Central memory CD8-positive, alpha-beta T cell (primary cell): ENCODE measurements around the gene GNB1.
"Not testable (repeated sequence)": the region's sequence is repeated elsewhere in the genome, so short reads cannot be mapped to it uniquely, and the experiment has no call there.

ENCODE experiments used
- ATAC-seq: fragments of 150-1000 bp; cut with Tn5 transposase; replicated peaks from 2 replicates; pipeline ENCODE4 v1.10.0; 2022; ENCODE audit warnings: mild to moderate bottlenecking, moderate FRiP score, moderate number of reproducible peaks; ENCODE audit not compliant: poor library complexity, severe bottlenecking; ENCODE audit errors: extremely low read depth
- DNase-seq, 2 donors: peaks; one replicate each; pipeline ENCODE4 v3.0.0; 2021; ENCODE audit warnings: low spot score in 2 of 2
- H3K27ac Mint-ChIP-seq: one replicate; pipeline ENCODE4 v1.8.0; 2022; ENCODE audit warnings: low read depth, mild to moderate bottlenecking, moderate library complexity, mixed read lengths
- H3K27me3 Mint-ChIP-seq: one replicate; pipeline ENCODE4 v1.8.0; 2022; ENCODE audit warnings: mixed read lengths
- H3K36me3 Mint-ChIP-seq: one replicate; pipeline ENCODE4 v1.8.0; 2022; ENCODE audit warnings: mild to moderate bottlenecking, moderate library complexity, mixed read lengths; ENCODE audit not compliant: insufficient read depth
- H3K4me1 Mint-ChIP-seq: one replicate; pipeline ENCODE4 v1.8.0; 2022; ENCODE audit warnings: mixed read lengths
- H3K4me3 Mint-ChIP-seq: one replicate; pipeline ENCODE4 v1.8.0; 2022; ENCODE audit warnings: mild to moderate bottlenecking, moderate library complexity, mixed read lengths
- H3K9me3 Mint-ChIP-seq: one replicate; pipeline ENCODE4 v1.8.0; 2022; ENCODE audit warnings: mixed read lengths

GNB1 gene

DNA sequence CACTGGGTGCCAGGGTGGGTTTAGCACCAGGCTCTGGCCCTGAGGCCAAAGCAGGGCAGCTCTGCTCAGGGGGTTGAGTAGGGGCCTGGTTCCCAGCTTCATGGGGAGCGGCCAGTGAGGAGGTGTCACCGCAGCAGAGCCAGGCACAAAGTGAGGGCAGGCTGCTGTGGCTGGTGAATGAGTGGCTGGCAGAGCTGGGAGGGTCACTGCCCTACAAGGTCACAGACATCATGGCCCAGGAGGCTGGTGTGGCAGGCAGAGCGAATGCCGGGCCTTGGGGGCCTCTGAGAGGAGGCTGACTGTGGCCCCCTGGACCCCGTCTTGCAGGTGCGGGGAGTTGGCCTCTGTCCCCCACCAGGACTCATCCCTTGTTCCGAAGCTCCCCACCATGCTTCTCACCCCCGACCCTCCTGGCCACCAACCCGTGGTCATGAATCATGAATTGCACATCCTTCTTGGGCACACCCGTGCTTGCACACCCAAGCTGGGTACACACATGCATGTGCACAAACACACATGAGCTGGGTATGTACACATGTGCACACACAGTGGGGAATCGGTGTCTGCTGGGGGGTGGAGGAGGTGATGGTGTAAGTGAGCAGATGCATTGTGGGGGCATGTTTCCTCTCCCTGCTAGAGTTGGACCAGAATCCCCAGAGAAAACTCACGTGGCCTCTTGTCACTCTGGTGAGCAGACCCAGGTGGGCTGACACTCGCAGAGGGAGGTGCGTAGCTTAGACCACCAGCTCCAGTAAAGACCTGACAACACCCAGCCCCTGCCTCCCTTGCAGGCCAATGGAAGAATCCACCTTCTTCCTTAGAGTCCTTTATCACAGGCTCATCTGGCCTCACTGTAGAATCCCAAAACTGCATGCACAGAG, 4.8 kb upstream of the GNB1 start:
- Mint-ChIP-seq H3K36me3 (peaks cover 8% of the 10 kb centered on the region), H3K27ac (no peak overlapping the region), H3K27me3 (peaks cover 14% of the 10 kb centered on the region), H3K4me1 (peaks cover 32% of the 10 kb centered on the region), H3K9me3 (no peaks in the 10 kb centered on the region), H3K4me3 (no peak overlapping the region)
- no peak for DNase-seq
- no peak for ATAC-seq

DNA sequence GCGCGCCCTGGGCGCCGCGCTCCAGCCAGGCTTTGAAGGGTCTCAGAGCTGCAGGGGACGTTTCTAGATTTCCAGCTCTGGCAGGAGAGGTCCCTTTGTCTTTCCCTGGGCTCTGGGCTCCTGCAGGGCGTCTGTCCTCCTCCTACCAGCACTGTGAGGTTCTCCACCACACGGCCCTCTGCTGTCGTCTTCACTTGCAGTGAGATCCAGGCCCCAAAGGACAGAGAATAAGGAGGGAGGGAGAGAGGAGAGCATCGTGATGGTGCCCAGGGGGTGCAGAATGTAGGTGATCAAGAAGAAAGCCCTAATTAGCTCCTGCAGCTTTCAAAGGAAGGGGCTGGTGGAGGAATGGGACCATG, 4.2 kb upstream of the GNB1 start:
- peaks cover 10% of the 10 kb centered on the region for H3K36me3 Mint-ChIP-seq
- H3K27me3 Mint-ChIP-seq, result peaks cover 14% of the 10 kb centered on the region
- DNase-seq, result no peak
- ATAC-seq, result no peak
- peak overlapping the region; percentile 43 for H3K4me3 Mint-ChIP-seq
- no peak overlapping the region for H3K27ac Mint-ChIP-seq
- H3K4me1 Mint-ChIP-seq, result peaks cover 32% of the 10 kb centered on the region
- H3K9me3 Mint-ChIP-seq, result no peaks in the 10 kb centered on the region

DNA sequence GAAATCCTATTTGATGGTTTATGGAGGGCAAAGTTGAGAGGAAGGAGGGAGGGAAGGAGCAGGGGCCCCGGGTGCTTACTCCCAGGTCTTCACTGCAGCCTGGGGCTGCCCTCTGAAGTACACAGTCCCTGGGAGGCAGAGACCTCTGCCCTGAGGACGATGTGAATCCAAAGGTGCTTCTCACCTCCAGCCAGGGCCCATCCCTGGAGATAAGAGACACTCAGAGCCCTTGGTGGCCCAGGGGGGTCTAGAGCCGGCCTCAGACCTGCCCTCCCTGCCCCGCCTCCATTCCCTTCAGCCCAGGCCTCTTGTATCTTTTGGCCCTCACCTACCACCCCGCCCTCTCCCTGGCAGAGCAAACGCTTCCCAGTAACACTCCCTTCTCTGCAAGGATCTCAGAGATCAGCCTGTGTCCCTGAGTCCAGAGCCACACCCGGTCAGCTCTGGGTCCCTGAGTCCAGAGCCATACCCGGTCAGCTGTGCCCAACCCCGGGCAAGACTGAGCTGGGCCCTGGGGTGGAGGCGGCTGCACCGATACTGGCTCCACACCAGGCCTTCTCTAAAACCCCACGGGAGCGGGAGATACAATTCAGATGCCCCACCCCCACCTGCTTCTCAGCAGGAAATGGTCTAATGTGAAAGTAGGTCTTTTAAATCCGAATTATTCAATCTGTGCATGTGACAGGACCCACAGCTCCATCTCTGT, 3.6 kb upstream of the GNB1 start:
- no peak for ATAC-seq
- Mint-ChIP-seq H3K9me3 (no peaks in the 10 kb centered on the region), H3K4me1 (peaks cover 32% of the 10 kb centered on the region), H3K4me3 (peak overlapping the region; percentile 43), H3K36me3 (peaks cover 10% of the 10 kb centered on the region), H3K27ac (no peak overlapping the region), H3K27me3 (peaks cover 14% of the 10 kb centered on the region)
- DNase-seq, result no peak

DNA sequence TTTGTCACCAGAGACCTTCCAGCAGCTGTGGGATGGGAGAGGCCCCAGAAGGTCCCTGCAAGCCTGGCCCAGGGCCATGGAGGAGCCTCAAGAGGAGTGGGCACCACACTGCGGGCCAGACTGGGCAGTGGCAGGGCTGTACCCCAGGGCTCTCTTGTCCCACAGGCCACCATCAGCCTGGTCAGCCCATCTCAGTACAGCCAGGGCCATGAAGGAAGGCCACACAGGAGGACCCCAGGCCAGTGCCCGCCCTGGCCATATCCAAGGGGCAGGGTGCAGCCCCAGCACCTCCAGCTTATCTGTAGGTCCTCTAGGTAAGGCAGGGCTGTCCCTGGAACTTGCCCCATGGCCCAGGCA, 3.1 kb upstream of the GNB1 start:
- Mint-ChIP-seq H3K27me3 (peaks cover 14% of the 10 kb centered on the region), H3K4me1 (peaks cover 36% of the 10 kb centered on the region), H3K27ac (no peak overlapping the region)

DNA sequence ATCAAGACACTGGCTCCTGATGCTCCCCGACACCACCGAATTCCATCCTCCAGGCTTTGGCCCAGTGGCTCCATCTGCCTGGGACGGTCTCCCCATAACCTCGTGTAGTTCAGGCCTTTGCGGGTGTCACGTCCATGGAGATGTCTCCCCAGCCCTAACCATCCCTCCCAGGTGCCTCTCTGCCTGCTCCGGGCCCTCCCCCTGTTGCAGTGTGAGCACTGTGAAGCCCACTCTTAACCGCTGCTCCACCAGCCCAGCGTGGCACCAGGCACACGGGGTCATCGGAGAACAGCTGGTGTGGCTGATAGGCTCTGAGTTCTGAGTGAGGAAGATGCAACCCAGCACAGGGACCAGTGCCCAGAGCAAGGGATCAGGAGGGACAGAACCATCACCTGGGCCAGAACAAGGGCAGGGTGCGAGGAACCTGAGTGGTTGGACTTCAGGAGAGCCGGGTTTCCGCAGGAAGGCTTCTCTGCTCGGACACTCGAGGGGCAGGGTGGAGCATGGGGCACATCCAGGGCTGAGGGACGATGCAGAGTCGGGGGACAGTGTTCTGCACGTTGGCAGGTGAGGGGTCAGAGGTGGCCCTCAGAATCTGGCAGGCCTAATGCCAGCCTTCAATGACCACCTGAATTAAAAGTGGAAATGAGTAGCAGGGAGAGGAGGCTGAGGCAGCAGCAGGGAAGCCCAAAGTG, 2.6 kb upstream of the GNB1 start:
- Mint-ChIP-seq H3K27ac (peak overlapping the region; percentile 98), H3K27me3 (peaks cover 14% of the 10 kb centered on the region), H3K4me1 (peaks cover 42% of the 10 kb centered on the region), H3K9me3 (no peaks in the 10 kb centered on the region), H3K36me3 (peaks cover 16% of the 10 kb centered on the region), H3K4me3 (peak overlapping the region; percentile 98)
- no peak for ATAC-seq
- no peak for DNase-seq

More for the DNA sequence above, 3.1 kb upstream of the GNB1 start:
- Mint-ChIP-seq H3K9me3 (no peaks in the 10 kb centered on the region), H3K4me3 (peak overlapping the region; percentile 98), H3K36me3 (peaks cover 13% of the 10 kb centered on the region)
- ATAC-seq (no peak), DNase-seq (no peak)

DNA sequence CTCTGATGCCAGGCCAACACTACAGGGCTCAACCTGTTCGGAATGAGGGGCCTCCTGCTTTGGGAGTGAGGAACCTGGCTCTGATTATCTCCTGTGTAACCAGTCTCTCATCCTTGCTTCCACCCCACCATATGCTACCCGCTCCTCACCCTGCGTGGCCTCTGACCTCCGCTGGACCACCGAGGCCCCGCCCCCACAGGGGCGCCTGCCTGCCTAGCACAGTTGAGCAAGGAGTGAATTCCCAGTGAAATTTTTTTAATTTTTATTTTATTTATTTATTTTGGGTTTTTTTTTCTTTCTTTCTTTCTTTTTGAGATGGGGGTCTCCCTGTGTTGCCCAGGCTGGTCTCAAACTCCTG, 1.9 kb upstream of the GNB1 start:
- H3K4me3 Mint-ChIP-seq, result peak overlapping the region; percentile 98
- H3K9me3 Mint-ChIP-seq, result no peaks in the 10 kb centered on the region
- H3K4me1 Mint-ChIP-seq, result peaks cover 49% of the 10 kb centered on the region
- H3K36me3 Mint-ChIP-seq, result peaks cover 16% of the 10 kb centered on the region
- DNase-seq (no peak), ATAC-seq (no peak)
- peak overlapping the region; percentile 98 for H3K27ac Mint-ChIP-seq
- H3K27me3 Mint-ChIP-seq, result peaks cover 14% of the 10 kb centered on the region

DNA sequence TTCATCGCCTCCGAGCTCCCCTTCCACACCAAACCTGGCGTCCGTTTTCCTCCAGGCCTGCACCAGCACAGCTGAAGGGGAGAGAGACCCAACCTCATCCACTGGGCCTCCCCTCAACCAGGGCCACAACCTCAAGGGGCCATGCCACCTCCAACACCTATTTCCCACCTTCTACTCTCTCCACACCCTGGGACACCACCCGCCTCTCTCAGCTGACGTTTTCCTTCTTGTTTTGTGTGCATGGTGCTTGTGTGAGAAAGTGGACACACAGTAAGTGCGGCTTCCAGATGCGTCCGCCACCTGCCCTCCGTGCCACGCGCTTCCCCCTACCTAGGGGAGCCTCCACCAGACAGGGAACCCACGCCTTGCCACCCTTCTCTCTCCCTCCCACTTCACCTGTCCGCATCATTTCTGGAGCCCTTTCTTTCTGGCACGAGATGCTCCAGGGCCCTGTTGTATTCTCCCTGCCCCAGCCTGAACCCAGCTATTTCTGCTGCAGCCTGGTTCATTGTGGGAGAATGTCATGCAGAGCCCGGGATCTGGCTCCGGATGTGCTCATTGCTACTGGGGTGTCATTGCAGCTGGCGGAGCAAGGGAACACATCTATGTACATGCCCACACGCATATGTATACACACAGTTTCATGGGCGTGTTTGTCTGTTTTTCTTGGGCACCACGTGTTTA, 1.3 kb upstream of the GNB1 start:
- Mint-ChIP-seq H3K27me3 (peaks cover 14% of the 10 kb centered on the region), H3K4me3 (peak overlapping the region; percentile 98), H3K9me3 (no peaks in the 10 kb centered on the region), H3K4me1 (peaks cover 53% of the 10 kb centered on the region), H3K36me3 (peaks cover 16% of the 10 kb centered on the region), H3K27ac (peak overlapping the region; percentile 98)
- ATAC-seq (no peak), DNase-seq (no peak)

DNA sequence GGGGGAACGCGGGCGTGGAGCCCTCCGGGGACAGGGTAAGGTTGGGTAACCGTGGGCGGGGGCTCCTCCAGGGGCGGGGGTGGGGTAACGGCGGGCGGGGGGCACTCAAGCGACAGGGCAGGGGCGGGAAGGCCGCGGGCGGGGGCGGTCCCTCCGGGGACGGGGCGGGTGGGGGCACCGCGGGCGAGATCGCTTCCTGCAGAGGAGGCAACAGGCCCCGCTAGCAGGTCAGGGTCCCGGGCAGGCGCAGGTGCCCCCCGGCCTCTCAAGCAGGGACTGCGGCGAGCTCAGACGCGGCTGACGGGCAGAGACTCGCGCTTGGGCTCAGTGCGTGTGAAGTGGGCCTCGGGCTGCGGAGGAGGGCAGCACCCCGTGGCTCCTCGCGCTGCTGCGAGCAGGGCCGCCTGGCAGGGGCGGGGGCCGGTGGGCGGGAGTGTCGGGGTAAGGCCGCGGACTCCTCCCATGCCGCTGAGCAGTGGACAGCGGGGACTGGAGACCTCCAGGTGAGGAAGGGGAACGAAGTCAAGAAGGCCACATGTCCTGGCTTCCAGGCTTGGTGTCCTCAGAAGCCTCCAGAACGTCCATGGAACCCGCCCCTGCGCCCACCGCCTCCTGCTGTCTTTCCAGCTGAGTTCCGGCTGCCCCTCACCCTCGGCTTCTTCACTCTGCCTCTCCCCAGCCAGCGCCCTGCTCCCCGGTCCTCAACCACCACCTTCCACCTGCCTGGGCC, 627 bp upstream of the GNB1 start:
- peaks cover 60% of the 10 kb centered on the region for H3K4me1 Mint-ChIP-seq
- ATAC-seq, result peak; percentile 50
- no peak for DNase-seq
- H3K36me3 Mint-ChIP-seq, result peaks cover 16% of the 10 kb centered on the region
- peaks cover 14% of the 10 kb centered on the region for H3K27me3 Mint-ChIP-seq
- no peaks in the 10 kb centered on the region for H3K9me3 Mint-ChIP-seq
- H3K27ac Mint-ChIP-seq, result peak overlapping the region; percentile 98
- peak overlapping the region; percentile 98 for H3K4me3 Mint-ChIP-seq

DNA sequence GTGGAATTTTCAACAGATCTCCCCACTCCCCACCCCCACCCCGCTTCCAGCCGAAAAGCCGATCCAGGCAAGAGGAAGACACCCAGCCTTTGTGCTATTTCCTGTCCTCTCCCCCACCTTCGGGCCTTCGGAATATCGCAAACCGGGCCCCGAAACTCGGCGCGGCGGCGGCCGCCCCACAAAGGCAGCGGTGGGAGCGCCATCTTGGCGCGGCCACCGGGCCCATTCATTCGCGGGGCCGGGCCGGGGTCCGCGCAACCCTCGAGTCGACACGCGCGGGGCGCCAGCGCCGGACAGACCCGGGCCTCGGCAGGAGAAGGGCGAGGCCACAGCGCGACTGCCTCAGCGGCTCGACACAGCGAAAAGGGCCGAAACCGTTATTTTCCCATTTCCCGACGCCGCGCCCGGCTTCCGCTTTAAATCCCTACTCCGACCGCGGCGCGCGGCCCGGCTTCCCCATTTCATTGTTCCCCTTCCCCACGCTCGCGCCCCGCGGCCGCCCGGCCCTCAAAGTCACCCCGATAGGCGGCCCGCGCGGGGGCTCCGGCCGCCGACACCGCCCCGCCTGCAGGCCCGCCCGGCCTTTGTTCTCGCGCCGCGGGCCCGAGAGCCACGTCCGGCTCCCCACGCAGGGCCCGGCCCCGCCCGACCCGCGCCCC, 911 bp downstream of the GNB1 start:
- DNase-seq, result peak in 1 of 2 donors; percentile 30

DNA sequence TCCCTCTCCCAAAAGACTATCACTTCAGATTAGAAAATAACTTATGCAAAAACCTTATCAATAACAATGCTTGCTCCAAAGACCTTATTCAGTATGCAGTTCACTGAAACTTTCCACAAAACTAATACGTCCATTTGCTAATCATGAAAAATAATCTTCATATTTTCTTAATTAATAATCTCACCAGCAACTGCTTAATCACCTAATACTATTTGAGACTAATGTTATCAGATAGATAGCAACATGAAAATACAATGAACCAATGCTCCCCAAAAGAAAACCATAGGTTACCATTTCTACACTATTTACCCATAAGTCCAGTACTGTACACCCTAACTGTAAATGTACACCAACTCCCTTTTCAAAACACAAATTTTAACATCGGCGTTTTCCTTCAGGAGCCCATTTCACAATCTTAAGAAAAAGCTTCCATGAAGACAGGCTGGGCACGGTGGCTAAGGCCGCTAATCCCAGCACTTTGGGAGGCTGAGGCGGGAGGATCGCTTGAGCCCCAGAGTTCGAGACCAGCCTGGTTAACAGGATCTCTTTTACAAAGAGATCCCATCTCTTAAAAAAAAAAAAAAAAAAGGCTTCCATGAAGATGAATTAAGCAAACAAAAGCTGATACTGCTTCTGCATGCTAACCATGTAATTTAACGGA, 1.7 kb downstream of the GNB1 start:
- Mint-ChIP-seq H3K27me3 (no peaks in the 10 kb centered on the region), H3K36me3 (peaks cover 26% of the 10 kb centered on the region), H3K4me3 (peak overlapping the region; percentile 60), H3K9me3 (no peaks in the 10 kb centered on the region), H3K4me1 (peaks cover 51% of the 10 kb centered on the region), H3K27ac (peak overlapping the region; percentile 78)
- DNase-seq, result no peak
- no peak for ATAC-seq

More for the DNA sequence above, 911 bp downstream of the GNB1 start:
- no peaks in the 10 kb centered on the region for H3K9me3 Mint-ChIP-seq
- H3K36me3 Mint-ChIP-seq, result peaks cover 22% of the 10 kb centered on the region
- H3K27me3 Mint-ChIP-seq, result peaks cover 5% of the 10 kb centered on the region
- H3K4me1 Mint-ChIP-seq, result peaks cover 57% of the 10 kb centered on the region
- peak overlapping the region; percentile 60 for H3K4me3 Mint-ChIP-seq
- peak; percentile 21 for ATAC-seq
- peak overlapping the region; percentile 78 for H3K27ac Mint-ChIP-seq

DNA sequence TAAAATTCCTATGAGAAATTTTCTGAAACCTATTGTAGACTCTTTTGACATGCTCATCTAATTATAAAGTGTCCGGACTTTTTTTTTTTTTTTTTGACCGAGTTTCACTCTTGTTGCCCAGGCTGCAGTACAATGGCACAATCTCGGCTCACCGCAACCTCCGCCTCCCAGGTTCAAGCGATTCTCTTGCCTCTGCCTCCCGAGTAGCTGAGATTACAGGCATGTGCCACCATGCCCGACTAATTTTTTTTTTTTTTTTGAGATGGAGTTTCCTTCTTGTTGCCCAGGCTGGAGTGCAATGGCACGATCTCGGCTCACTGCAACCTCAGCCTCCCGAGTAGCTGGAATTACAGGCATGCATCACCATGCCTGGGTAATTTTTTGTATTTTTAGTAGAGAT, 7.0 kb downstream of the GNB1 start:
- not testable (repeated sequence) for H3K27ac Mint-ChIP-seq
- H3K4me3 Mint-ChIP-seq, result peak overlapping the region; percentile 43
- H3K36me3 Mint-ChIP-seq, result peaks cover 34% of the 10 kb centered on the region

More for the DNA sequence above, 7.0 kb downstream of the GNB1 start:
- not testable (repeated sequence) for H3K9me3 Mint-ChIP-seq, DNase-seq, H3K27me3 Mint-ChIP-seq, ATAC-seq
- peaks cover 64% of the 10 kb centered on the region for H3K4me1 Mint-ChIP-seq
